CD4-positive, alpha-beta T cell treated with Interleukin-1 beta for 1 hour (primary cell): ENCODE data around the gene ZSWIM7.
"Not testable (repeated sequence)": the region's sequence is repeated elsewhere in the genome, so short reads cannot be mapped to it uniquely, and the experiment has no call there.

Experiments used
- DNase-seq, 2 donors: peaks; one replicate each; pipeline ENCODE4 v3.0.0-alpha.2; 2020 to 2022

The ZSWIM7 gene

GRCh38 chr17:15998031-15998562 lies 1.4 kb downstream of the ZSWIM7 start:
- DNase-seq = no peak

GRCh38 chr17:15996322-15996721 lies 3.2 kb downstream of the ZSWIM7 start:
- no peak for DNase-seq

GRCh38 chr17:15981646-15982580 lies 17.6 kb downstream of the ZSWIM7 start:
- DNase-seq = no peak

- no peak for DNase-seq
Observed at GRCh38 chr17:15981208-15981607, 18.3 kb downstream of the ZSWIM7 start.

- not testable (repeated sequence) for DNase-seq
Observed at GRCh38 chr17:15979013-15979412, 20.5 kb downstream of the ZSWIM7 start.

GRCh38 chr17:15978606-15979005 lies 20.9 kb downstream of the ZSWIM7 start:
- DNase-seq = no peak

GRCh38 chr17:15977894-15978293 lies 21.6 kb downstream of the ZSWIM7 start:
- no peak for DNase-seq

- no peak for DNase-seq
Observed at GRCh38 chr17:15973834-15974233, 25.7 kb downstream of the ZSWIM7 start.

GRCh38 chr17:15973016-15973415 lies 26.5 kb downstream of the ZSWIM7 start:
- no peak for DNase-seq

GRCh38 chr17:15972497-15972951 lies 27.0 kb downstream of the ZSWIM7 start:
- no peak for DNase-seq

GRCh38 chr17:15971882-15972281 lies 27.6 kb downstream of the ZSWIM7 start:
- DNase-seq = no peak

GRCh38 chr17:15971098-15971678 lies 28.3 kb downstream of the ZSWIM7 start:
- DNase-seq = no peak

GRCh38 chr17:15970500-15970899 lies 29.0 kb downstream of the ZSWIM7 start:
- DNase-seq = no peak

- DNase-seq = no peak
Observed at GRCh38 chr17:15969463-15969862, 30.0 kb downstream of the ZSWIM7 start.

GRCh38 chr17:15967706-15968399 lies 31.7 kb downstream of the ZSWIM7 start:
- DNase-seq = no peak

- DNase-seq = no peak
Observed at GRCh38 chr17:15966879-15967248, 32.6 kb downstream of the ZSWIM7 start.

GRCh38 chr17:15966183-15966878 lies 33.2 kb downstream of the ZSWIM7 start:
- no peak for DNase-seq

- DNase-seq = no peak
Observed at GRCh38 chr17:15965528-15965927, 34.0 kb downstream of the ZSWIM7 start.

- no peak for DNase-seq
Observed at GRCh38 chr17:15963670-15964110, 35.8 kb downstream of the ZSWIM7 start.

GRCh38 chr17:15958484-15958854 lies 41.0 kb downstream of the ZSWIM7 start:
- DNase-seq = no peak

- DNase-seq = no peak
Observed at GRCh38 chr17:15957608-15958307, 41.7 kb downstream of the ZSWIM7 start.

GRCh38 chr17:15957206-15957605 lies 42.3 kb downstream of the ZSWIM7 start:
- no peak for DNase-seq
